Smooth muscle cell of the brain vasculature (primary cell): ENCODE data around the gene SYT8.

Source experiments
- DNase-seq: peaks from one replicate; pipeline ENCODE4 v3.0.0-alpha.2; 2012; ENCODE audit warnings: low read depth, low spot score

The SYT8 gene

DNA sequence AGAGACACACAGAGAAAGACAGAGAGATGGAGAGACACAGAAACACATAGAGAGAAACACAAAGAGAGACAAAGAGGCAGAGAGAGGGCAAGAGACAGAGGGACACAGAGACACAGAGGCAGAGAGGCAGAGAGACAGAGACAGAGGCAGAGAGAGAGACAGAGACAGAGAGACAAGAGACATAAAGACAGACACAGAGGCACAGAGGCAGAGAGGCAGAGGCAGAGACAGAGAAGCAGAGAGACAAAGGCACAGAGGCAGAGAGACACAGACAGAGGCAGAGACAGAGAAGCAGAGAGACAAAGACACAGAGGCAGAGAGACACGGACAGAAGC is 10.3 kb downstream of the SYT8 start:
- DNase-seq = no peak

DNA sequence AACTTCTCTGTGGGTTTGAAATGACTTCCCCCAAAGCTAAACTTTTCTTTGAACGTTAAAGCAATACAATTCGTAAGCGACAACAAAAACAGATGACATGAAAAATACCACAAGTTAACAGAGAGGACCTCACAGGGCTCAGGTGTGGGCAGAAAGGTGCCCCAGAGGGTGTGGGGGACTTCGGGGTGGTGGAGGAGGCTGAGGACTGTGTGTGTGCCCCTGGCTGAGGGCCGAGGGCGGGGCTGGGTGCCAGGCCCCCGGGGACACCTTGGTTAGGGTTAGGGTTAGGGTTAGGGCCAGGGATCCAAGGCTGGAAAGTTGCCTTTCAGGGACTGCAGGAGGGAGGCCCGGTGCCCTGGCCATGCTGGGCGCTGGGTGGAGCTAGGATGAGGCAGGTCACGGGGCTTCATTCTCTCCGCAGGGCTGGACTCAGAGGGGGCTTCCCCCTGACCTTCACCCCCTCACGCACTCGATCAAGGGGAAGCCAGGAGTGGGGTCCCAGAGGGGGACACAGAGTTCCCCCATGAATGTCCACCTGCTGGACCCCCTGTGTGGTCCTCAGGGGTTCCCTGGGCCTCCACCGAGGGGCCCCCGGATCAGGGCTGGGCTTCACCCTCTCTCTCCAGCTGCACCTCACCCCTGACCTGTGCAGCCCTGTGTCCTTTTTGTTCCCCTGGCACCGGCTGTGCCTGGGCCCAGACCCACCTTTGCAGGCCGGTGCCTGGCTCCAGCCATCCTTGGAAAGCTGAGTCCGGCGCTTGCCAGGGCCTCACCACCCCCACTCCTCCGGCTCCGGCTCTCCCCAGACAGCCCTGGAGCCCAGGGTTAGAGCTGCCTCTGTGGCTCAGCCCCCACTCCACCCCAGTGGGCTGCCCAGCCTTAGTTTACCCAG is 11.0 kb downstream of the SYT8 start:
- DNase-seq = no peak

DNA sequence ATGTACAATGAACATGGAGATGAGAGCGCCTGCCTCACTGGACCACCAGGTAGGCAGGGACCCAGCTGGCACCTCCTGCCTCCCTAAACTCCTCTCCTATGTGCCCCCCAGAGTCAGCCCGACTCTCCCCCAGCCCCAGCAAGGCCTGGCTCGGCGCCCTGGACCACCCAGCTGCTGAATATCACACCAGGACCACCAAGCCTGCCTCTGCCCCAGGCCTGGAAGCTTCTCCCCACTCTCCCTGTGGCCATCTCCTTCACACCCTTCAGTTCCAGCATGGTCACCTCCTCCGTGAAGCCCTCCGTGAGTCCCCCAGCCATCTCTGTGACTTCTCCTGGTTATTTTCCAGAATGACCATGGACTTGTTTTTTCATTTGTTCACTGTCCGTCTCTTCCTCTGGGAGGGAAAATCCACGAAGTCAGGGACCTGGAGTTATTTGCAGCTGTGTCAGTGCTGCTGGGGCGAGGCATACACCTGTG is 11.7 kb downstream of the SYT8 start:
- DNase-seq = no peak

DNA sequence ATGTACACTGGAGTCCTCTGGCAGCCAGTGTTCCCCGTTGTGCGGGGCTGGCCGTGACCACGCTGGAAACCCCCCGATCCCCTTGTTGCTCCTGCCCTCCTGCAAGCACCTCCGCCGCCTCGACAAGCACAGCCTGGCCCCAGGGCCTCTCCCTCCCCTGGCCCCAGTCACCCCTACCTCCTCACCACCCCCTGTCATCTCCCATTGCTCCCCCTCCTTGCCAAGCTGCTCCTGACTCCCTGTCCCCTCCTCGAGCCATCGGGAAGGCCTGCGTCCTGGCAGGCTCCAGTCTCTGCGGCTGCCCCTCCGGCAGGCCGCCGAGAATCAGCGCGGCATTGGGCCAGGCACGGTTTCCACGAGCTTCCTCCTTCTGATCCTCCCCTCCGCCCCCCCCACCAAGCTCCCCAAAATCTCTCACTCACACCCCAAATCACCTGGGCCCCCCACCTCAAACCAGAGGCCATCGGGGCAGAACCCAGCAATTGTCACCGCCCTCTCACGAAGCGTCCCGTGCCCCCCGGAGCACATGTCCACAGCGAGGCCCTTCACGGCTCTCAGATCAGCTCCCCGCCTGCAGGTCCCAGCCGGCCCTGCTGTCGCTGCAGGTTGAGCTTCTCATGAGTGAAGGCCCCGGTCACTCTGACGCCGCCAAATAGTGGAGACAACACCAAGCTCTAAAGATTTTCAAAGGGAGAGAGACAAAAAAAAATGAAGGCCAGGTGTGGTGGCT is 12.4 kb downstream of the SYT8 start:
- DNase-seq = no peak

DNA sequence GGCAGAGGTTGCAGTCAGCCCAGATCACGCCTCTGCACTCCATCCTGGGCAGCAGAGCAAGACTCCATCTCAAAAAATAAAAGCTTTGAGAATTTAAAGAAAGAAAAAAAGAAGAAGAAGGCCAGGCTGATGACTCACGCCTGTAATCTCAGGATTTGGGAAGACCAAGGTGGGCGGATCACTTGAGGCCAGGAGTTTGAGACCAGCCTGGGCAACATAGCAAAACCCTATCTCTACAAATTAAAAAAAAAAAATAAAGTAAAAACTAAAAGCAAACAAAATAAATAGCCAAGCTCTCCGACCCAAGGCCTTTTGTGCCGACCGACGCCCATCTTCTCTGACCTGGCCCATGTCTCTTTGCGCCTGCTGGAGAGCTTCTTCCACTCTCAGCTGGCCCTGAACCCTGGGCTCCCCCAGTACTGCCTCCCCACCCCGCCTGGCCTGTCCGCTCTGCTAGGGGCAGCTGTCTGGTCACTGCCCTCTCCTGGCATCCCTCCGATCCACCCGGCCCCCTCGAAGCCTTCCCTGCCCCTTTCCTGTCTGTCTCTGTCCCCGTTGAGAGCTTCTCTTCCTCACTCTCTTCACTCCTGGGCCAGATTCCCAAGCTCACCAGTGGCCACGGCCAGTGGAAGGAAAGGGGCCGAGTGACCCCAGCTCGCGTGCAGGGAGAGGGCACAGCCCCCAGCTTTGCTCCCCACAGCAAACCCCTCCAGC is 13.3 kb downstream of the SYT8 start:
- no peak for DNase-seq

DNA sequence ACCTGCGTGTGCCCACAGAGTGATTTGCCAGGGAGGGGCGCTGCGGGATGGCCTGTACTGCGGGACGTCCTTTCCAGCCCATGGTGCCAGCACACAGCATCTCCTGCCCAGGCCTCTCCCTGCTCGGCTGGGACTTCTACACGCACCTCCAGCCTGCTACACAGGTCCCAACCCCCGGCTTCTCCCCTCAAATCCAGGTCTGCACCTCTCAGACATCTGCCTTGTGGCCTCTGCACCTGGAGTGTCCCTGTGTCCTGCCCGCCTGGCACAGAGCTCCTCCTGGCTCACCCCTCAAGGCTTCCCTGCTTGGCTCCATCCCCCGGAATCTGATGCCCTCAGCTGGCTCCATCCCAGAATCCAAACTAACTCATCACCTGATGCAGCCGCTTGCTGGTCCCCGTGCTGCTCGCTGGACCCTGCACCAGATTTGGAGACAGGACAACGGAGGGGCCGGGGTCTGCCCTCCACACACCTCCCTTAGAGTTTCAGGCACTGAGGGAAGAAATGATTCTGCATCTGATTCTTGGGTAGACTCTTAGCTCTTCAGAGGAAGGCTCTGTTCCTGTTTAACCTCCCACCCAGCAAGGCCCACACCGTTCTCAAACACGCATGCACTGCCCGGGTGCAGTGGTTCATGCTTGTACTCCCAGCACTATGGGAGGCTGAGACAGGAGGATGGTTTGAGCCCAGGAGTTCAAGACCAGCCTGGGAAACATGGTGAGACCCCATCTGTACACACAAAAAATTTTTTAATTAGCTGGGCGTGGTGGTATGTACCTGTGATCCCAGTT is 14.0 kb downstream of the SYT8 start:
- no peak for DNase-seq

DNA sequence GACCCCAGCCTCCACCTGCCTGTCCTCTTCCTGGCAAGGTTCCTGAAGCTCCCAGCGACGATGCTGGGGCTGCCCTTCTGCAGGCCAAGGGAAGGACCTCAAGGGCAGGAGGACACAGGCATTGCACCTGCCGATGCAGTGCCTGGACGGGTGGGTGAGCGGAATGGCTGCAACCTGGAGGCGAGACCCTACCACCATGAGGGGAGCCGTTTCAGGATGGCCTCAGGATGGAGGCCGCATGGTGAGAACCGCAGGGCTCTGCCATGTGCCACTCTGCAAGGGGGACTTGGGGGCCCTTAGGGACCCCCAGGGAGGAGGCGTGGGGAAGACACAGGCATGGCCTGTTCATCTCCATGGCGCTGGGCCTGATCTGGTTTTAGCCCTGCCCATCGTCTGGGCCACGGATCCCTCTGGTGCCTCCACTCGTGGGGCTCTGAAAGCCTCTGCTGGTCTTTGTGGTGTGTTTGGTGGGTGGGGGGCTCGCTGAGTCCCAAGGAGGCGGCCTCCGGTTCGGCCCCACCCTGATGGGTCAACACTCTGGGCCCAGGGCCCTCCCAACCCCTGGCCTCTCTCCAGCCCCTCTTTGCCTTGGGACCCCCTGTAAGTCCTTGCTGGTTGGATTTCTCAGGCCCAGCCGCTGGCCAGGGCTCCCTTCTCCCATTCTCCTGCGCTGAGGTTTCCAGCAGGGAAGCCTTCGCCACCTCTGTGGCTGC is 16.8 kb downstream of the SYT8 start:
- DNase-seq = no peak

DNA sequence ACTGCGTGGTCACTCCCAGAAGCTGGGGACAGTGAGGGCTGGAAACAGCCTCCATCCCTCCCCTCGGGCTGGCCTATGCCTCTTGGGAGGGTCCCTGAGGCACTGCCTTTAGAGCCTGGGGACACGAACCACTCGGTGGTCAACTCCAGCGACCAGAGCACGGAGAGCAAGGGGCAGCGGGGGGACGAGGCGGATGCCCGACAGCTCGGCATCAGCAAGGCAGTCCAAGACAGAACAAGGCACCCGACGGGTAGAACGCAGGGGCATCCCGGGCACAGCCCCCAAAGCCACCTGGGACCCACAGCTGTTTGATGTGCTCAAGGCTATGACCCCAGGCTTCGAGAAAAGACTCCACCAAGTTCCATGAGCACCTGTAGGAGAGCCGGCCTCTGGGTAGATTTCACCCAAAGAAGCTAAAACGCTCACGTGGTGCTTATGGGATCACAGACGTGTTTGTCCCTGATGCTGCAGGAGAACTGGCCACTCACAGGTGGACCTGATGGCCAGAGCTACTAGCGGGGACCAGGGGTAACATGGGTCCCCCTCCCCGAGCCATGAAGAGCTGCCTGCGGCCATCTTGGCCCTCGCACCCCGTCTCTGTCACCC is 17.6 kb downstream of the SYT8 start:
- no peak for DNase-seq

DNA sequence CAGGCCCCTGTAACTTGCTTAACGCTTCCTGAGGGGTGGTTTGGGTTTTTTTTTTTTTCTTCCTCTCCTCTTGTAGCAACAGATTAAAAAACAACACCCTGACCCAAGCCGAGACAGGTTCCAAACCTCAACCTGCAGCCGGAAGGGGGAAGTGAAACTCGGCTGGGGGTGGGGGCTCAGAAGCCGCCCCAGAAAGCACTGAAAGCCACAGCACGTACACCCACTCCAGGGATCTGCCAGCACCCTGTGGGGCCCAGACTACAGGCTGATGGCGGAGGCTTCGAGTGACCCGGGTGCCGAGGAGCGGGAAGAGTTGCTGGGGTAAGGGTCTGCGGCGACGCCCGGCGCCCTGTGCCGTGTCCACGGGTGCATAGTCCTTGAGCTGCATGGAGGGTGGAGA is 18.1 kb downstream of the SYT8 start, which contains the start of gene LSP1:
Gene LSP1 (plus strand): TSS at position 208 of the 400 bp plus-strand sequence. CDS start 61 bp downstream, at position 269.
- no peak for DNase-seq

DNA sequence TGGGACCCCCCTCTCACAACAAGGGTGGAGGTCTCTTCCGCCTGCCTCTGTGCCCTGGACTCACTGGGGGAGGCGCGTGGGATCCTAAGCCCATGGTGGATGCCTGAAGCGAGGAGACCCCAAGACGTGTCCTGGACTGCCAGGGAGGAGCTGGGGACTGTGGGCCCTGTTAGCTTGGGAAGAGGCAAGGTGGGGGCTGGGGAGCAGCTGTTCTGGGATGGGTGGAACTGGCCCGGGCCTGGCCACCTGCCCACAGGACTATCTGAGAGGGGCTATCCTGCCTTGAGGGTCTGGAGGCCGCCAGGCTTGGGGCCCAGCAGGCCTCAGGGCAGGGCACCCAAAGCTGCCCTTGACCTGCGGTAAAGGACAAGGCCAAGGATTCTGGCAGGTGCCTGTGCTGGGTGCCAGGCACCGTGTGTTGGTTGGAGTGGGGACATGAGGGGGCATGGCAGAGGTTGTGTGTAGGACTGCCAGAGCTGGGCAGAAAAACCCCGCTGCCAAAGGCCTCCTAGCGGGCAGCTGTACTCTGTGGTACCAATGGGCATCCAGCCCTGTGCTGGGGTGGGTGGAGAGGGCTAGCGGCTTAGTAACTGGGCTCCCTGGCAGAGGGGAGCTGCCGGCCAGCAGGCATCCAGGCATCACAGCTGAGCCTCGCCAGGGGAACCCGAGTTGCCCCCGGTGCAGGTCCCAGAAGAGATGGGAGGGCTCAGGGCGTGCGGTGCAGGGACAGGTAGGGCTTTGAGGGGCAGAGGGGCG is 18.8 kb downstream of the SYT8 start:
- no peak for DNase-seq

DNA sequence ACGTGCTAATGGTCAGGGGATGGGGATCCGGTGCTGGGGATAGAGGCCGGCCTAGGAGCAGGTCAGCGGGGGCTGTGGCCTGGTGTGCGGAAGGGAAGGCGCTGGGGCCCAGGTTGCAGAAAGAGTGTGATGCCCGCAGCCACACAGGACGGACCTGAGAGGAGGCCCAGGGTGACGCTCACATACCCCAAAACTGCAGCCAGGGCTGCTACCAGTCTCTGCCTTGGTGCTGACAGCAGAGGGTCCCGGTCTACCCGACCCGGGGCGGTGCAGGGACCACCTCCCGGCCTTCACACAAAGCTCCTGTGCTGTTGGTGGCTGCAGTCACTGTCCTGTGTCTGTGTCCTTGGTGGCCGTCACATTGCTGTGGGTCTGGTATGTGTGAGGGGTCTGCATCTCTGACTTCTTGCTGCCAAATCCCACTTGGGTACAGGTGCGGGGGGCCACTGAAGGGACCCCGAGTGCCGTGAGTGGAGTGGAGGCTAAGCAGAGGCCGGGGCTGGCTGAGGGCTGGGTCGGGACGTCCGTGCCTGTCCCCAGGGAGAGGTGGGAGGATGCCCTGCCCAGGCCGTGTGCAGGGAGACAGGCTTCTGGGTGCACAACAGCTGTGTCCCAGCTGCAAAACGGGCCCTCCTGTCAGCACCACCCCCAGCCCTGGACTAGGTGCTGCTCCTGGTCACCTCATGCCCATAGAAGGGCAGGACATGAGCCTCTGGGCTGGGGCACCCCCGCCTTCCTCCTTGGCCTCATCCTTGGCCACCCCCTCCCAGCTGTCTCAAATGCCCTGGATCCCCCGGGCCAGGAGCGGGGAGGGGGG is 19.6 kb downstream of the SYT8 start:
- DNase-seq = no peak

DNA sequence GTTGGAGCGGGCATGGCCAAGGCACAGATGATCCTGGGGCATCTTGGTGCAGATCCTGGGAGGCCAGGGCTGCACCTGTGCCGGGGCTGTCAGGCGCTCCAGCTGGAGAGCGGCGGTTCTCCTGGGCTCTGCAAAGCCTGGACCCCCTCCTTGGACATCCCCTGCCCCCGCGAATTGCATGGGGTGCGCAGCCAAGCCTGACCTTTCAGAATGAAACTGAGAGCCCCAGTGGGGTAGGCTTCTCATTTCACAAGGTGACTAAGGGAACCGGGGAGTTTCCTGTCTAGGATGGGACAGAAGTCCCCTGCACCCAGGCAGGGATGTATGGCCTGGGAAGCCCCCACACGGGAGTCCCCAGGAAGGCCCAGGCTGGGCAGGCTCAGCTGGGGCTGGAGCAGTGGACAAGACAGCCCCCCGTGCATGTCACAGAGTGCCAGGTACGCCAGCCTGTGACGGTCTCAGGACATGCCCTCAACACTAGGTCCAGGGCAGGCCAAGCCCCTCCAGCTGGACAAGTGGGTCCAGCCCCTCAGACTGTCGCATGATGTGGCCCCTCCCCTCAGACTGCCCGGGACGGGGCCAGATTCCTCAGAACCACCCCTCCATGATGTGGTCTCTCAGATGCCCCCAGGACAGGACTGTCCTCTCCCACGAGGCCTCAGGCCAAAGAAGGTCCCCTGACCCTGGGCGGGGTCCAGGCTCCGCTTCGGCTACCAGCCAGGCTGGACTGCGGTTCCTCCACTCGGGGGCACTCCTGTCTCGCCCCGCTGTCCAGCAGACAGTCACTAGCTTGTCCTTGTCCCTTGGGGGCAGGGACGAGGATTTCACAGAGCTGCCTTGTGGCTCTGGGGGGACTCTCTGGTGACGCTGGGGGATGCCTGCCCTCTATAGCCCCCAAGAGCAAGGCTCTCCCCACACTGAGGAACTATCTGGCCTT is 20.4 kb downstream of the SYT8 start:
- no peak for DNase-seq

DNA sequence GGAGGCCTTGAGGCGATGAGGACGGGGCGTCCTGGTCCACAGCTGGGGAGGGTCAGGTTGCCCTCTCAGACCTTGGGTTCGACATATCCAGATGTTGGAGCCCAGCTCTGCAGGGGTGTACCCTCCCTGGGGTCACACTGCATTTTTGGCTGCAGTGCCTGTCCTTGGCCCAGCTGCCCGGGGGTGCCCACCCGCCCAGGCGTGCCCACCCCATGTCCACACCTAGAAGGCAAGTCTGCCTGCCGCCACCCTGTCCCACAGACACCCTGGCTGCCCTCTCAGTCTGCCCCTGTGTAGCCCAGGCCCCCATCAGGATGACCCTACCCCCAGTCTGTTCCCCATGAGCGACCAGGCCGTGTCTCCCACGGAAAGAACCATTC is 21.1 kb downstream of the SYT8 start:
- DNase-seq = no peak

DNA sequence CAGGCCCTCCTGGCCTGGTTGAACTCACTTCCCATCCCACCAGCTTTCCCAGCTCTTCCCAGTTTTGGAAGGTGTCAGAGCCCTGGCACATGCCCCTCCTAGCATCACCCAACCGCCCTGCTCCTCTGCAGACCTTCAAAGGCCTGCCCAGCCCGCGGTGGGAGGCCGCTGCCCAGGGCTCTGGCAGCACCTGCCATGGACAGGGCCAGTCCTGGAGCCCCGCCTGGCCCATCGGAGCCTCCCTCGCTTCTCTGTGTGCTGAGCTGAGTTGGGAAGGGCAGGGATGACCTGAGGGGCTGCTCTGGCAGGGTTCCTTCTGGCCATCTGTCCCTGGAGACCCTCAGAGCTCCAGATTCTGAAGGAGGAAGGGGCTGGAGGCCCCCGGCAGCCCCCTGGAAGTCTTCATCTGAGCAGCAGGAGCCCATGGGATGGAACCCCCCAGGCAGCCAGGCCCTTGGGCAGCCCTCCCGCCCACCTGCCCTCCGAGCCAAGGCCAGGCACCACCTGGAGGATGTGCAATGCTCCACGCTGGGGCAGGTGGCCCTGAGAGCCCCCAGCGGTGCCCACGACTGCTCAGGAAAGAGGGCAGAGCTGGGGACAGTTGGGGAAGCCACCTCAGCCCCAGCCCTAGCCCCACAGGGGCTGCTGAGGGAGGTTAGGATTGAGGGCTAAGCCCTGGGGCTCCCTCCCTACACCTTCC is 21.7 kb downstream of the SYT8 start:
- DNase-seq = no peak

DNA sequence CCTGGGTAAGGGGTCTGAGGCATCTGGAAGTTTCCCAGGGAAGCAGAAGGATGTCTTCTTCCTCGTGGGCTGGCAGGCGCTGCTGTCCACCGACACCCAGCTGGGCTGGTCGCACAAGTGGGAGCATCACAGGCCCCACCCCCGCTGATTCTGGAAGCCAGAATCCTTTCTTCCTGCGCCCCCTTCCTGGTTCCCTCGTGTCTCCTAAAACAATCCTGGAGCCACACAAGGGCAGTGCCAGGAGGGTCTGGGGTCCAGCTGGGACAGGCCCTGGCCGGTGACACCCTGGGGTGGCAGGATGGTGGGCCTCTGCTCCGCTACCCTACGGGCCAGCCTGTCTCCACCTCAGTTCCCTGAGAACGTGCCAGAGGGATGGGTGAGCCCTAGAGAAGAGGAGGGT is 22.3 kb downstream of the SYT8 start:
- no peak for DNase-seq

DNA sequence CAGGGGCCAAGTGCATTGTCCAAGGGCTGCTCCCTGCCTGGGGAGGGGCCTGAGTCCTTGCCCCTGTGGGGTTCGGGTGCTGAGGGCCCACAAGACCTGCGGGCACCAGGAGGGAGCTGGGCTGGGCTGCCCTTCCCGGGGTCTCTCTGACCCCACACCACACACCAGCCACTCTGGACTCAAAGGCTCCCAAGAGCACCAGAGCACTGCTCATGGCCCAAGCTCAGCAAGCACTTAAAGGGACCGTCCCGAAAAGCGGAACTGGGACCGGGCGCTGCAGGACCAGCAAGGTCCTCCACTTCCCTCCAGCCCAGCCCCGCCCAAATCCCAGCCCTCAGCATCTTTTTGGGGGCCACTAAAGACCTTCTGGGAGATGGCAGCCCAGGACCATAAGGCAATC is 23.4 kb downstream of the SYT8 start:
- DNase-seq = no peak

DNA sequence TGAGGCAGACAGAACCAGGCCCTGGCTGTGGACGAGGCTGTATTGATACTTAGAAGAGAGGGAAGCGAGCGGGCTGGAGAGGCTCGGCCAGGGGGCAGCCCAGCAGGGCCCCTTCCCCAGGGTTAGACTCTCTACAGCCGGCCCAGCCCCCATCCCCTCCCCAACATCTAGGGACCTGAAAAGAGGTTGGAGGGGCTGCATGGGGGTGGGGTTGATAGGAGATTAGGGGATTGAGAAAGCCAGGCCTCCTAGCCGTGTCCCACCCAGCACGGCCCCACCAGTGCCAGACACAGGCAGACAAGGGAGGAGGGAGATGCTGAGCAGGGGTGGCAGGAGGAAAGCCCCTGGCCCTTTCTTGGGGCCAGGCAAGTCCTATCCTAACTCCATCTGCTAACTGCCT is 23.8 kb downstream of the SYT8 start:
- no peak for DNase-seq
